ENCODE data around the gene PKNOX1. TPM values are rescaled to one million over a fixed set of nuclear protein-coding genes. Genes with fewer than 3 reads are reported as not detected.
"Not testable (repeated sequence)": the region's sequence is repeated elsewhere in the genome, so short reads cannot be mapped to it uniquely, and the experiment has no call there.

Gene PKNOX1
- total RNA-seq, 1 experiment from 2014 or later: 12.7 TPM

DNA sequence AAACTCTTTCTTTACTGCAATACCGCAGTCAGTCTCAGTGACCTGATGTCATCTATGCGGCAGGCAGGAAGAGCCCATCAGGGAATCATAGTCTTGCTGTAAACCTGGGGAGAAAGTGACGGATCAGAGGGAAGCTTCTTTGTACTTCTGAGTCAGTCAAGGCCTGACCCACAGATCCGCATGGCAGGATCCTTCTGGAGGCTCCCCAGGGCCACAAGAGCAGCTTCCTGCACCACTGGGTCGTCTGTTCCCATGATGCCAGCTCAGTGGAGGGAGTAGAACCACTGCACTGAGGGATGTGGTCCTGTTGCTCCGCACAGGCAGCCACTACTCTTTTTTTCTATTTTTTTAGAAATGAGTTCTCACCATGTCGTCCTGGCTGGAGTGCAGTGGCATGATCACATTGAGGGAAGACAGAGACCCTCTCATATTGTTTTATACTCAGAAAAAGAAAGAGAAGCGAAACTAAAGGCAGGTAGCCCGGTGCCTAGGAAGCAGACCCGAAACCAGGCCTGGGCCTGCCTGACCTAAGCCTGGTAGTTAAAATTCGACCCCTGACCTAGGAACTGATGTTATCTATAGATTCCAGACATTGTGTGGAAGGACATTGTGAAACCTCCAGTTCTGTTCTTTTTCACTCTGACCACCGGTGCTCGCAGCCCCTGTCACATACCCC lies 42.7 kb upstream of the PKNOX1 start:
- H3K9me2 ChIP-seq (ENCODE audit: insufficient read depth): no peaks in the 10 kb centered on the region
- no peaks in the 10 kb centered on the region for H3K36me3 ChIP-seq (ENCODE audit: control insufficient read depth in 1 of 2, insufficient read depth in 2 of 2, low read length in 2 of 2)
- ChIA-PET POLR2A (no interaction called here), RAD21 (ENCODE audit: low non-redundant PET in 1 of 2, low total read pairs in 2 of 2, uncharacterized antibody in 2 of 2, unreplicated experiment in 2 of 2) (no interaction called here), CTCF (no interaction called here)
- no peak overlapping the region for H3K27ac ChIP-seq (ENCODE audit: low read depth, low read length)
- BruUV-seq (replicated peaks): no TSS peak
- no peak overlapping the region for H3K4me2 ChIP-seq (ENCODE audit: low read length)
- no peak overlapping the region for H3K4me3 ChIP-seq (replicated peaks in 1 of 2; ENCODE audit: low read depth in 1 of 2, low read length in 2 of 2)
- DNase-seq (ENCODE audit: low read depth, low spot score): no peak
- ATAC-seq: no peak
- H2AFZ ChIP-seq (ENCODE audit: low read depth, low read length, poor library complexity, severe bottlenecking): no peak overlapping the region
- no peaks in the 10 kb centered on the region for H3K4me1 ChIP-seq (ENCODE audit: control insufficient read depth in 1 of 2, insufficient read depth in 2 of 2, low read length in 2 of 2)
- H4K20me1 ChIP-seq (ENCODE audit: insufficient read depth): no peaks in the 10 kb centered on the region
- no peak overlapping the region for H3K9ac ChIP-seq (ENCODE audit: low read length)
- no peaks in the 10 kb centered on the region for H3K27me3 ChIP-seq (ENCODE audit: insufficient read depth, low read length)
- H3K79me2 ChIP-seq (ENCODE audit: insufficient read depth, low read length): no peaks in the 10 kb centered on the region
- TF ChIP-seq EZH2 (IDR thresholded peaks at IDR 0.05) (no peak), RAD21 (IDR thresholded peaks at IDR 0.05; ENCODE audit: low read depth) (no peak), CEBPB (IDR thresholded peaks at IDR 0.05; ENCODE audit: low read depth) (no peak), SRF (IDR thresholded peaks at IDR 0.05; ENCODE audit: low read depth) (no peak), ELF1 (IDR thresholded peaks at IDR 0.05; ENCODE audit: borderline replicate concordance, low read depth) (no peak), EZH2phosphoT487 (IDR thresholded peaks at IDR 0.05; ENCODE audit: borderline replicate concordance) (no peak), SP1 (IDR thresholded peaks at IDR 0.05; ENCODE audit: low read depth) (no peak), YY1 (IDR thresholded peaks at IDR 0.05; ENCODE audit: extremely low read depth, insufficient replicate concordance, low read depth, low read length) (no peak), POLR2AphosphoS5 (IDR thresholded peaks at IDR 0.05; ENCODE audit: low read depth, low read length) (no peak), EGR1 (IDR thresholded peaks at IDR 0.05; ENCODE audit: low read depth) (no peak), ZFX (IDR thresholded peaks at IDR 0.05) (no peak), CBX3 (IDR thresholded peaks at IDR 0.05; ENCODE audit: low read depth) (no peak), SIN3A (IDR thresholded peaks at IDR 0.05; ENCODE audit: low read depth) (no peak)
- TF ChIP-seq, protein P1, sequence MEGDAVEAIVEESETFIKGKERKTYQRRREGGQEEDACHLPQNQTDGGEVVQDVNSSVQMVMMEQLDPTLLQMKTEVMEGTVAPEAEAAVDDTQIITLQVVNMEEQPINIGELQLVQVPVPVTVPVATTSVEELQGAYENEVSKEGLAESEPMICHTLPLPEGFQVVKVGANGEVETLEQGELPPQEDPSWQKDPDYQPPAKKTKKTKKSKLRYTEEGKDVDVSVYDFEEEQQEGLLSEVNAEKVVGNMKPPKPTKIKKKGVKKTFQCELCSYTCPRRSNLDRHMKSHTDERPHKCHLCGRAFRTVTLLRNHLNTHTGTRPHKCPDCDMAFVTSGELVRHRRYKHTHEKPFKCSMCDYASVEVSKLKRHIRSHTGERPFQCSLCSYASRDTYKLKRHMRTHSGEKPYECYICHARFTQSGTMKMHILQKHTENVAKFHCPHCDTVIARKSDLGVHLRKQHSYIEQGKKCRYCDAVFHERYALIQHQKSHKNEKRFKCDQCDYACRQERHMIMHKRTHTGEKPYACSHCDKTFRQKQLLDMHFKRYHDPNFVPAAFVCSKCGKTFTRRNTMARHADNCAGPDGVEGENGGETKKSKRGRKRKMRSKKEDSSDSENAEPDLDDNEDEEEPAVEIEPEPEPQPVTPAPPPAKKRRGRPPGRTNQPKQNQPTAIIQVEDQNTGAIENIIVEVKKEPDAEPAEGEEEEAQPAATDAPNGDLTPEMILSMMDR (IDR thresholded peaks at IDR 0.05 in 2 of 3, conservative IDR thresholded peaks at IDR 0.05 in 1 of 3; ENCODE audit: borderline replicate concordance in 1 of 3, insufficient read depth in 1 of 3, low read depth in 2 of 3, low read length in 2 of 3): no peak
- TF ChIP-seq, protein P2, sequence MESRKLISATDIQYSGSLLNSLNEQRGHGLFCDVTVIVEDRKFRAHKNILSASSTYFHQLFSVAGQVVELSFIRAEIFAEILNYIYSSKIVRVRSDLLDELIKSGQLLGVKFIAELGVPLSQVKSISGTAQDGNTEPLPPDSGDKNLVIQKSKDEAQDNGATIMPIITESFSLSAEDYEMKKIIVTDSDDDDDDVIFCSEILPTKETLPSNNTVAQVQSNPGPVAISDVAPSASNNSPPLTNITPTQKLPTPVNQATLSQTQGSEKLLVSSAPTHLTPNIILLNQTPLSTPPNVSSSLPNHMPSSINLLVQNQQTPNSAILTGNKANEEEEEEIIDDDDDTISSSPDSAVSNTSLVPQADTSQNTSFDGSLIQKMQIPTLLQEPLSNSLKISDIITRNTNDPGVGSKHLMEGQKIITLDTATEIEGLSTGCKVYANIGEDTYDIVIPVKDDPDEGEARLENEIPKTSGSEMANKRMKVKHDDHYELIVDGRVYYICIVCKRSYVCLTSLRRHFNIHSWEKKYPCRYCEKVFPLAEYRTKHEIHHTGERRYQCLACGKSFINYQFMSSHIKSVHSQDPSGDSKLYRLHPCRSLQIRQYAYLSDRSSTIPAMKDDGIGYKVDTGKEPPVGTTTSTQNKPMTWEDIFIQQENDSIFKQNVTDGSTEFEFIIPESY (IDR thresholded peaks at IDR 0.05; ENCODE audit: extremely low read depth, insufficient replicate concordance, low read length): no peak
- TF ChIP-seq, protein P3, sequence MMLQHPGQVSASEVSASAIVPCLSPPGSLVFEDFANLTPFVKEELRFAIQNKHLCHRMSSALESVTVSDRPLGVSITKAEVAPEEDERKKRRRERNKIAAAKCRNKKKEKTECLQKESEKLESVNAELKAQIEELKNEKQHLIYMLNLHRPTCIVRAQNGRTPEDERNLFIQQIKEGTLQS (IDR thresholded peaks at IDR 0.05): no peak
- no peaks in the 10 kb centered on the region for H3K9me3 ChIP-seq (ENCODE audit: control insufficient read depth in 1 of 2, insufficient read depth in 1 of 2, low read depth in 1 of 2, low read length in 2 of 2)
- intact Hi-C loops (cut with micrococcal nuclease): no loop called here

DNA sequence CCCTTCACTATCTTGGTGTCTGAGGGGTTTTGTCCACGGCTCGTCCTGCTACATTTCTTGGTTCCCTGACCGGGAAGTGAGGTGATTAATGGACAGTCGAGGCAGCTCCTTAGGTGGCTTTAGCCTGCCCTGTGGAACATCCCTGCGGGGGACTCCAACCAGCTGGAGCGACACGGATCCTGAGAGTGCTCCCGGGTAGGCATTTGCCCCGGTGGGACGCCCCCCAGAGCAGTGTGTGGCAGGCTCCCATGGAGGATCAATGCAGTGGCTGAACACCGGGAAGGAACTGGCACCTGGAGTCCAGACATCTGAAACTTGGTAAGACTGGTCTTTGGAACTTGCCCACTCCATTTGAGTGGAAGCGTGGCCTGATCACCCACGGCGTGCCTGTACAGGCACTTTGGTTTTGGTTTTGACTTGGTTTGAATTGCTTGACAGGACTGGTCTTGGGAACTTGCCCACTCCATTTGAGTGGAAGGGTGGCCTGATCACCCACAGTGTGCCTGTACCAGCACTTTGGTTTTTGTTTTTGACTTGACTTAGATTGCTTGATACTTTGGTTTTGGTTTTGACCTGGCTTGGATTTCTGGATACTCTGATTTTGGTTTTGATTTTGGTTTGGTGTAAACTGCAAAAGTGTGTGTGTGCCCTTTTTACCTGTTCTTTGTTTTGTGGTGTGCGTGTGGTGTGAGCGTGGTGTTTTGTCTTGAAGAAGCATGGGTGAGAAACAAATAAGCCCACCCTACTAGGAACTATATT lies 41.8 kb upstream of the PKNOX1 start:
- H3K4me3 ChIP-seq (replicated peaks in 1 of 2; ENCODE audit: low read depth in 1 of 2, low read length in 2 of 2); H4K20me1 ChIP-seq (ENCODE audit: insufficient read depth); H3K4me1 ChIP-seq (ENCODE audit: control insufficient read depth in 1 of 2, insufficient read depth in 2 of 2, low read length in 2 of 2); H3K9ac ChIP-seq (ENCODE audit: low read length); RAD21 ChIA-PET (ENCODE audit: low non-redundant PET in 1 of 2, low total read pairs in 2 of 2, uncharacterized antibody in 2 of 2, unreplicated experiment in 2 of 2); BruUV-seq (replicated peaks); H3K9me3 ChIP-seq (ENCODE audit: control insufficient read depth in 1 of 2, insufficient read depth in 1 of 2, low read depth in 1 of 2, low read length in 2 of 2); H3K27ac ChIP-seq (ENCODE audit: low read depth, low read length); H3K4me2 ChIP-seq (ENCODE audit: low read length); POLR2A ChIA-PET; intact Hi-C loops (cut with micrococcal nuclease); H2AFZ ChIP-seq (ENCODE audit: low read depth, low read length, poor library complexity, severe bottlenecking); H3K79me2 ChIP-seq (ENCODE audit: insufficient read depth, low read length); CTCF ChIA-PET; H3K27me3 ChIP-seq (ENCODE audit: insufficient read depth, low read length); H3K9me2 ChIP-seq (ENCODE audit: insufficient read depth); ATAC-seq; H3K36me3 ChIP-seq (ENCODE audit: control insufficient read depth in 1 of 2, insufficient read depth in 2 of 2, low read length in 2 of 2); DNase-seq (ENCODE audit: low read depth, low spot score): not testable (repeated sequence)

Measured in HCT116 (cell line).